ENCODE results near the gene ICA1. TPM values are rescaled to one million over a fixed set of nuclear protein-coding genes. Genes with fewer than 3 reads are reported as not detected.

ICA1 gene
- total RNA-seq, 1 donor from 2014 or later = 13.1 TPM

- no peak overlapping the region for H3K4me2 ChIP-seq
- peaks cover 39% of the 10 kb centered on the region for H3K4me1 ChIP-seq
- H3K9ac ChIP-seq = no peak overlapping the region
- no peak for DNase-seq (ENCODE audit: low spot score)
- TF ChIP-seq EZH2 (IDR thresholded peaks at IDR 0.05) = no peak
- H3K36me3 ChIP-seq = no peaks in the 10 kb centered on the region
- H3K4me3 Mint-ChIP-seq = no peak overlapping the region
- H3K9me3 ChIP-seq (ENCODE audit: low read depth) = no peaks in the 10 kb centered on the region
- H3K27me3 ChIP-seq = no peaks in the 10 kb centered on the region
- H3K9me3 Mint-ChIP-seq = no peaks in the 10 kb centered on the region
- H3K79me2 ChIP-seq (ENCODE audit: low read depth) = no peaks in the 10 kb centered on the region
- H3F3A ChIP-seq (ENCODE audit: low read depth) = peaks cover 27% of the 10 kb centered on the region
- no peaks in the 10 kb centered on the region for H4K20me1 ChIP-seq (ENCODE audit: low read depth)
- peaks cover 15% of the 10 kb centered on the region for H3K4me1 Mint-ChIP-seq
- no peak overlapping the region for H3K27ac ChIP-seq
- H3K27me3 Mint-ChIP-seq (ENCODE audit: insufficient read depth, low read depth) = peaks cover 3% of the 10 kb centered on the region
- H3K4me3 ChIP-seq = no peak overlapping the region
- H2AFZ ChIP-seq (replicated peaks) = no peak overlapping the region
- no peaks in the 10 kb centered on the region for H3K36me3 Mint-ChIP-seq
- H3K27ac Mint-ChIP-seq = no peak overlapping the region
Observed at GRCh38 chr7:8184221-8184620, 77.7 kb downstream of the ICA1 start.

GRCh38 chr7:8179486-8179885, 82.5 kb downstream of the ICA1 start:
- no peak overlapping the region for H3K4me2 ChIP-seq
- no peak overlapping the region for H3K27ac ChIP-seq
- no peak overlapping the region for H3K4me3 ChIP-seq
- no peak overlapping the region for H3K4me3 Mint-ChIP-seq
- no peaks in the 10 kb centered on the region for H3F3A ChIP-seq (ENCODE audit: low read depth)
- no peaks in the 10 kb centered on the region for H3K27me3 ChIP-seq
- H3K27me3 Mint-ChIP-seq (ENCODE audit: insufficient read depth, low read depth) = no peaks in the 10 kb centered on the region
- H3K9ac ChIP-seq = no peak overlapping the region
- H3K4me1 ChIP-seq = peaks cover 22% of the 10 kb centered on the region
- H3K36me3 ChIP-seq = no peaks in the 10 kb centered on the region
- no peaks in the 10 kb centered on the region for H3K36me3 Mint-ChIP-seq
- H3K79me2 ChIP-seq (ENCODE audit: low read depth) = no peaks in the 10 kb centered on the region
- H4K20me1 ChIP-seq (ENCODE audit: low read depth) = no peaks in the 10 kb centered on the region
- DNase-seq (ENCODE audit: low spot score) = no peak
- no peak overlapping the region for H2AFZ ChIP-seq (replicated peaks)
- H3K9me3 Mint-ChIP-seq = no peaks in the 10 kb centered on the region
- TF ChIP-seq EZH2 (IDR thresholded peaks at IDR 0.05) = no peak
- no peak for TF ChIP-seq EZH2phosphoT487 (IDR thresholded peaks at IDR 0.05)
- no peak for TF ChIP-seq CTCF (IDR thresholded peaks at IDR 0.05)
- no peaks in the 10 kb centered on the region for H3K9me3 ChIP-seq (ENCODE audit: low read depth)
- H3K4me1 Mint-ChIP-seq = no peaks in the 10 kb centered on the region
- no peak overlapping the region for H3K27ac Mint-ChIP-seq

GRCh38 chr7:8178353-8178752, 83.6 kb downstream of the ICA1 start:
- H3K9ac ChIP-seq = no peak overlapping the region
- no peak for DNase-seq (ENCODE audit: low spot score)
- no peaks in the 10 kb centered on the region for H4K20me1 ChIP-seq (ENCODE audit: low read depth)
- Mint-ChIP-seq H3K4me3 (no peak overlapping the region), H3K4me1 (no peaks in the 10 kb centered on the region), H3K27ac (no peak overlapping the region), H3K36me3 (no peaks in the 10 kb centered on the region), H3K27me3 (ENCODE audit: insufficient read depth, low read depth) (no peaks in the 10 kb centered on the region), H3K9me3 (no peaks in the 10 kb centered on the region)
- no peak overlapping the region for H3K27ac ChIP-seq
- H3K4me2 ChIP-seq = no peak overlapping the region
- TF ChIP-seq CTCF (IDR thresholded peaks at IDR 0.05) (no peak), EZH2phosphoT487 (IDR thresholded peaks at IDR 0.05) (no peak), EZH2 (IDR thresholded peaks at IDR 0.05) (no peak)
- H3K4me3 ChIP-seq = no peak overlapping the region
- H3K9me3 ChIP-seq (ENCODE audit: low read depth) = no peaks in the 10 kb centered on the region
- no peaks in the 10 kb centered on the region for H3K36me3 ChIP-seq
- no peaks in the 10 kb centered on the region for H3K27me3 ChIP-seq
- H2AFZ ChIP-seq (replicated peaks) = no peak overlapping the region
- H3K79me2 ChIP-seq (ENCODE audit: low read depth) = no peaks in the 10 kb centered on the region
- peaks cover 22% of the 10 kb centered on the region for H3K4me1 ChIP-seq
- H3F3A ChIP-seq (ENCODE audit: low read depth) = no peaks in the 10 kb centered on the region

GRCh38 chr7:8177109-8177933, 84.6 kb downstream of the ICA1 start:
- no peak overlapping the region for H3K4me3 ChIP-seq
- Mint-ChIP-seq H3K27me3 (ENCODE audit: insufficient read depth, low read depth) (no peaks in the 10 kb centered on the region), H3K27ac (no peak overlapping the region), H3K4me3 (no peak overlapping the region), H3K9me3 (no peaks in the 10 kb centered on the region), H3K4me1 (no peaks in the 10 kb centered on the region), H3K36me3 (no peaks in the 10 kb centered on the region)
- no peaks in the 10 kb centered on the region for H3K36me3 ChIP-seq
- TF ChIP-seq CTCF (IDR thresholded peaks at IDR 0.05) (no peak), EZH2 (IDR thresholded peaks at IDR 0.05) (no peak), EZH2phosphoT487 (IDR thresholded peaks at IDR 0.05) (no peak)
- H3K27ac ChIP-seq = no peak overlapping the region
- no peaks in the 10 kb centered on the region for H4K20me1 ChIP-seq (ENCODE audit: low read depth)
- no peak overlapping the region for H3K4me2 ChIP-seq
- no peak for DNase-seq (ENCODE audit: low spot score)
- H3K27me3 ChIP-seq = no peaks in the 10 kb centered on the region
- no peaks in the 10 kb centered on the region for H3F3A ChIP-seq (ENCODE audit: low read depth)
- H3K9me3 ChIP-seq (ENCODE audit: low read depth) = no peaks in the 10 kb centered on the region
- peaks cover 22% of the 10 kb centered on the region for H3K4me1 ChIP-seq
- H3K79me2 ChIP-seq (ENCODE audit: low read depth) = no peaks in the 10 kb centered on the region
- no peak overlapping the region for H2AFZ ChIP-seq (replicated peaks)
- no peak overlapping the region for H3K9ac ChIP-seq

Measured in neural progenitor cell (in vitro differentiated cells).